ENCODE data around the gene ACSS2. TPM values are rescaled to one million over a fixed set of nuclear protein-coding genes. Genes with fewer than 3 reads are reported as not detected.

Gene ACSS2
- total and polyA plus RNA-seq, 10 of the 15 experiments (the other 5 are each of a cell fraction or from before 2014, with no cell fraction given), result 2.8 to 37.2 (median 24.2) TPM

GRCh38 chr20:34843421-34843820, 33.0 kb upstream of the ACSS2 start:
- SMC1A ChIA-PET (ENCODE audit: uncharacterized antibody, unreplicated experiment), result no interaction called here
- Histone ChIP-seq H4K20me1 (ENCODE audit: control insufficient read depth, insufficient read depth) (no peaks in the 10 kb centered on the region), H3K9ac (ENCODE audit: control insufficient read depth, insufficient read depth, low read length) (no peak overlapping the region), H3K4me3 (no peak overlapping the region), H3K27me3 (replicated peaks in 1 of 2; ENCODE audit: control insufficient read depth in 2 of 2, insufficient read depth in 2 of 2, low read length in 1 of 2) (no peaks in the 10 kb centered on the region), H3K4me2 (ENCODE audit: control insufficient read depth, insufficient read depth) (no peak overlapping the region), H3K9me3 (replicated peaks; ENCODE audit: control insufficient read depth, insufficient read depth, low read length) (no peaks in the 10 kb centered on the region), H3K79me2 (ENCODE audit: control insufficient read depth, insufficient read depth, low read length) (no peaks in the 10 kb centered on the region), H2AFZ (ENCODE audit: control insufficient read depth, low read depth, low read length) (no peak overlapping the region), H3K36me3 (ENCODE audit: control insufficient read depth in 2 of 2, insufficient read depth in 2 of 2, low read length in 1 of 2) (no peaks in the 10 kb centered on the region), H3K27ac (ENCODE audit: control insufficient read depth, insufficient read depth) (no peak overlapping the region), H3K4me1 (ENCODE audit: control insufficient read depth, insufficient read depth, low read length) (no peaks in the 10 kb centered on the region)
- POLR2A ChIA-PET, result interaction anchor here (0.6 to 0.7 kb wide), 3 partner anchors 12 to 546 kb away, joined by 3 to 4 read pairs (median 3); no protein-coding TSS in a partner anchor
- RAD21 ChIA-PET (ENCODE audit: unreplicated experiment), result no interaction called here
- in situ Hi-C loops (cut with MboI), result loop anchor here (25.0 kb wide), 1 partner anchor 419 kb away; no protein-coding TSS in a partner anchor
- intact Hi-C loops (cut with micrococcal nuclease; ENCODE audit: unreplicated experiment), result no loop called here
- no peak for FAIRE-seq
- BruUV-seq (replicated peaks), result no TSS peak
- CTCF ChIA-PET, result interaction anchor here (0.6 kb wide), 1 partner anchor 253 kb away, joined by 4 read pairs; no protein-coding TSS in a partner anchor
- 91% methylated on average over 2 of the region's 2 CpGs for WGBS (ENCODE audit: insufficient coverage, insufficient replicate concordance, low lambda C conversion rate, missing lambda C conversion rate)
- ATAC-seq, result no peak
- no peak for DNase-seq (ENCODE audit: low read depth, low spot score)
- TF ChIP-seq E2F8 (IDR thresholded peaks at IDR 0.05; ENCODE audit: low read depth, partially characterized antibody), result no peak
- no peak for TF ChIP-seq RUNX3 (IDR thresholded peaks at IDR 0.05; ENCODE audit: low read length)
- no peak for TF ChIP-seq ZBTB33 (IDR thresholded peaks at IDR 0.05)
- TF ChIP-seq HSF1 (IDR thresholded peaks at IDR 0.05; ENCODE audit: low read depth, low read length), result no peak
- TF ChIP-seq DPF2 (IDR thresholded peaks at IDR 0.05), result no peak
- TF ChIP-seq TAF1 (IDR thresholded peaks at IDR 0.05; ENCODE audit: borderline replicate concordance, low read depth, low read length), result no peak
- no peak for TF ChIP-seq PKNOX1 (IDR thresholded peaks at IDR 0.05)

Data from GM12878 (cell line).